Pancreas (tissue), 10 donors: ENCODE results near the gene HACE1. TPM values are rescaled to one million over a fixed set of nuclear protein-coding genes. Genes with fewer than 3 reads are reported as not detected.
A peak's percentile ranks its signal among the peaks of the same experiment; 100 is the strongest.
"Not testable (repeated sequence)": the region's sequence is repeated elsewhere in the genome, so short reads cannot be mapped to it uniquely, and the experiment has no call there.

Source experiments
- ATAC-seq, 4 donors: fragments of 200-7000 bp; cut with Tn5 transposase; one replicate each; pipeline versions ENCODE4 v1.8.0 to v1.9.1; 2020; ENCODE audit warnings: mild to moderate bottlenecking in 4 of 4, moderate library complexity in 4 of 4
- DNase-seq, 6 donors: peaks; one replicate each; pipeline ENCODE4 v3.0.0-alpha.2; 2020
- FAIRE-seq: peaks from 2 replicates; lab custom pipeline; 2012; peaks lifted over from hg19 to GRCh38; lab: Jason Lieb, UNC
- H3K27ac ChIP-seq, 4 donors: fragments of 200-600 bp; sonication (generic); 1 replicate in 3 of 4; 2 replicates in 1 of 4; pipeline versions ENCODE4 v1.5.0 to v1.8.0; 2020
- H3K27me3 ChIP-seq, 4 donors: fragments of 200-600 bp; one replicate each; pipeline ENCODE4 v1.8.0; 2021
- H3K36me3 ChIP-seq, 3 donors: fragments of 200-600 bp; sonication (generic) in 1 of 3; one replicate each; pipeline versions ENCODE4 v1.5.0 to v1.8.0; 2020 to 2021
- H3K4me1 ChIP-seq, 3 donors: fragments of 200-600 bp; one replicate each; pipeline ENCODE4 v1.8.0; 2021
- H3K4me3 ChIP-seq, 4 donors: fragments of 200-600 bp; sonication (generic) in 2 of 4; one replicate each; pipeline versions ENCODE4 v1.5.0 to v1.8.0; 2020 to 2021
- H3K9me3 ChIP-seq, 4 donors: fragments of 200-600 bp; one replicate each; pipeline ENCODE4 v1.8.0; 2021
- WGBS, 2 donors: extraction: QIAGEN DNeasy Blood & Tissue Kit; methylation state at CpG; one replicate each; pipeline ENCODE4 v1.1.7; 2013; 5-methylcytosine and 5-hydroxymethylcytosine counted together
- intact Hi-C, 3 donors: fragments of 100-400 bp; cut with DNase I; formaldehyde crosslinking; loops; one replicate each; pipeline versions ENCODE4 v1.11.1 to v1.14.2; 2022
- polyA plus RNA-seq, 2 donors: library from polyadenylated mRNA; stranded (reverse); fragments of 200-250 nt; gene quantifications; one replicate each; pipeline ENCODE4 v1.2.3, GENCODE V29; 2013
- total RNA-seq, 6 donors: library from RNA; stranded (reverse); fragmentation: NEBNext Ultra II Directional in 4 of 6; extraction: Animal tissue kit (Norgen Biotek cat#: 25700) in 4 of 6; gene quantifications; one replicate each; pipeline versions ENCODE4 v1.2.1 to v1.2.4, GENCODE V29; 2021 to 2023
- TF ChIP-seq, protein P1 (sequence below), 4 donors: fragments of 200-600 bp; sonication (generic) in 3 of 4; IDR thresholded peaks; one replicate each; pipeline versions ENCODE4 v1.5.0 to v1.8.0; 2021; ENCODE audit warnings: antibody characterized with exemption in 4 of 4
- donor health status: healthy with polysubstance abuse.
- donor health status: DM: no; HTN: no; CAD: no; lungs with moderate emphysema.
- donor health status: DM: no; HTN: no; CAD: no.
- donor health status: control.
- donor health status: control.
- donor health status: Bipolar disorder and iron deficiency.
- donor health status: DM: yes; HTN: yes; CAD: no.
- donor health status: DM: no; HTN: no; CAD: no.
- donor health status: DM: no; HTN: no; CAD: no.
- donor health status: DM: yes; HTN: yes; CAD: no.

Gene HACE1
- total and polyA plus RNA-seq, 8 donors, result 2.8 to 8.5 (median 4.1) TPM

GRCh38 chr6:104768906-104769305, 90.8 kb downstream of the HACE1 start:
- intact Hi-C loops, result no loop called here
- TF ChIP-seq, protein P1, sequence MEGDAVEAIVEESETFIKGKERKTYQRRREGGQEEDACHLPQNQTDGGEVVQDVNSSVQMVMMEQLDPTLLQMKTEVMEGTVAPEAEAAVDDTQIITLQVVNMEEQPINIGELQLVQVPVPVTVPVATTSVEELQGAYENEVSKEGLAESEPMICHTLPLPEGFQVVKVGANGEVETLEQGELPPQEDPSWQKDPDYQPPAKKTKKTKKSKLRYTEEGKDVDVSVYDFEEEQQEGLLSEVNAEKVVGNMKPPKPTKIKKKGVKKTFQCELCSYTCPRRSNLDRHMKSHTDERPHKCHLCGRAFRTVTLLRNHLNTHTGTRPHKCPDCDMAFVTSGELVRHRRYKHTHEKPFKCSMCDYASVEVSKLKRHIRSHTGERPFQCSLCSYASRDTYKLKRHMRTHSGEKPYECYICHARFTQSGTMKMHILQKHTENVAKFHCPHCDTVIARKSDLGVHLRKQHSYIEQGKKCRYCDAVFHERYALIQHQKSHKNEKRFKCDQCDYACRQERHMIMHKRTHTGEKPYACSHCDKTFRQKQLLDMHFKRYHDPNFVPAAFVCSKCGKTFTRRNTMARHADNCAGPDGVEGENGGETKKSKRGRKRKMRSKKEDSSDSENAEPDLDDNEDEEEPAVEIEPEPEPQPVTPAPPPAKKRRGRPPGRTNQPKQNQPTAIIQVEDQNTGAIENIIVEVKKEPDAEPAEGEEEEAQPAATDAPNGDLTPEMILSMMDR (IDR thresholded peaks at IDR 0.05), result no peak
- Histone ChIP-seq H3K9me3 (no peaks in the 10 kb centered on the region), H3K36me3 (no peaks in the 10 kb centered on the region), H3K4me1 (no peaks in the 10 kb centered on the region), H3K4me3 (no peak overlapping the region), H3K27me3 (no peaks in the 10 kb centered on the region), H3K27ac (no peak overlapping the region)
- WGBS, 2 donors, result 91 to 97% methylated on average over 1 of the region's 1 CpG
- DNase-seq, result no peak
- ATAC-seq, result no peak
- no peak for FAIRE-seq

GRCh38 chr6:104766595-104766994, 93.1 kb downstream of the HACE1 start:
- no peaks in the 10 kb centered on the region for H3K36me3 ChIP-seq
- H3K4me1 ChIP-seq, result no peaks in the 10 kb centered on the region
- WGBS, 2 donors, result 95 to 98% methylated on average over 4 of the region's 4 CpGs
- intact Hi-C loops, result no loop called here
- ATAC-seq (no peak), FAIRE-seq (no peak), DNase-seq (no peak)
- no peaks in the 10 kb centered on the region for H3K9me3 ChIP-seq
- no peak overlapping the region for H3K27ac ChIP-seq
- no peaks in the 10 kb centered on the region for H3K27me3 ChIP-seq
- H3K4me3 ChIP-seq, result no peak overlapping the region
- TF ChIP-seq, protein P1 (IDR thresholded peaks at IDR 0.05), result no peak

GRCh38 chr6:104754788-104755409, 104.8 kb downstream of the HACE1 start:
- 96 to 99% methylated on average over 1 of the region's 1 CpG for WGBS, 2 donors
- intact Hi-C loops, result no loop called here
- H3K9me3 ChIP-seq, result no peaks in the 10 kb centered on the region
- H3K27me3 ChIP-seq, result no peaks in the 10 kb centered on the region
- no peaks in the 10 kb centered on the region for H3K36me3 ChIP-seq
- H3K27ac ChIP-seq, result no peak overlapping the region
- H3K4me1 ChIP-seq, result no peaks in the 10 kb centered on the region
- H3K4me3 ChIP-seq, result no peak overlapping the region
- TF ChIP-seq, protein P1 (IDR thresholded peaks at IDR 0.05), result no peak
- DNase-seq (no peak), ATAC-seq (no peak), FAIRE-seq (no peak)

DNA sequence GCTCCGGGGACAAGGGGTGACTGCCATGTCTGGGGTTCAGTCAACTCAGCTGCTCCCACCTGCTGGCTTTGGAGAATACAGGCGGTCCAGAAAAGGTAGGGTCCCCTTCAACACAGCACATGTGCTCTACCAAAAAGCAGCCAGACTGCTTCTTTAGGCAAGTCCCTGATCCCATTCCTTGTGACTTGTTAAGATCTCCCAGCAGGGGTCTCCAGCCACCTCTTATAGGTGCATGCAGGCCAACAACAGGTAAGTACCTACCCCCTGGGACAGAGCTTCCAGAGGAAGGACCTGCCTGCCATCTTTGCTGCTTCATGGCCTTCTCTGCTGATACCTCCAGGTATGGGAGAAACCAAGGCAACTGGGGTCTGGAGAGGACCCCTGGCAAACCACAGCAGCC, 106.5 kb downstream of the HACE1 start:
- DNase-seq, result no peak
- H3K36me3 ChIP-seq, result no peaks in the 10 kb centered on the region
- FAIRE-seq, result no peak
- H3K27me3 ChIP-seq, result no peaks in the 10 kb centered on the region
- H3K27ac ChIP-seq, result no peak overlapping the region
- H3K4me1 ChIP-seq, result no peaks in the 10 kb centered on the region
- no peaks in the 10 kb centered on the region for H3K9me3 ChIP-seq
- intact Hi-C loops, result no loop called here
- TF ChIP-seq, protein P1 (IDR thresholded peaks at IDR 0.05), result no peak
- H3K4me3 ChIP-seq, result no peak overlapping the region
- ATAC-seq, result no peak
- WGBS, 2 donors, result 98 to 100% methylated on average over 2 of the region's 2 CpGs

- DNase-seq, result no peak
- ATAC-seq, result no peak
- no peaks in the 10 kb centered on the region for H3K9me3 ChIP-seq
- no peaks in the 10 kb centered on the region for H3K27me3 ChIP-seq
- H3K4me3 ChIP-seq, result no peak overlapping the region
- TF ChIP-seq, protein P1 (IDR thresholded peaks at IDR 0.05), result no peak
- intact Hi-C loops, result no loop called here
- H3K4me1 ChIP-seq, result no peaks in the 10 kb centered on the region
- no peak overlapping the region for H3K27ac ChIP-seq
- H3K36me3 ChIP-seq, result no peaks in the 10 kb centered on the region
- no peak for FAIRE-seq
- 95 to 98% methylated on average over 2 of the region's 2 CpGs for WGBS, 2 donors
Observed at GRCh38 chr6:104750449-104750848, 109.3 kb downstream of the HACE1 start.

DNA sequence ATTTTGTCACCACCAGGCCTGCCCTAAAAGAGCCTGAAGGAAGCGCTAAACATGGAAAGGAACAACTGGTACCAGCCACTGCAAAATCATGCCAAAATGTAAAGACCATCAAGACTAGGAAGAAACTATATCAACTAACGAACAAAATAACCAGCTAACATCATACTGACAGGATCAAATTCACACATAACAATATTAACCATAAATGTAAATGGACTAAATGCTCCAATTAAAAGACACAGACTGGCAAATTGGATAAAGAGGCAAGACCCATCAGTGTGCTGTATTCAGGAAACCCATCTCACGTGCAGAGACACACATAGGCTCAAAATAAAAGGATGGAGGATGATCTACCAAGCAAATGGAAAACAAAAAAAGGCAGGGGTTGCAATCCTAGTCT, 120.6 kb downstream of the HACE1 start:
- H3K4me3 ChIP-seq, H3K27ac ChIP-seq, H3K36me3 ChIP-seq, H3K27me3 ChIP-seq, ATAC-seq, H3K4me1 ChIP-seq, intact Hi-C loops, DNase-seq, FAIRE-seq, H3K9me3 ChIP-seq: not testable (repeated sequence)
- 89 to 96% methylated on average over 2 to 3 of the region's 3 CpGs for WGBS, 2 donors

DNA sequence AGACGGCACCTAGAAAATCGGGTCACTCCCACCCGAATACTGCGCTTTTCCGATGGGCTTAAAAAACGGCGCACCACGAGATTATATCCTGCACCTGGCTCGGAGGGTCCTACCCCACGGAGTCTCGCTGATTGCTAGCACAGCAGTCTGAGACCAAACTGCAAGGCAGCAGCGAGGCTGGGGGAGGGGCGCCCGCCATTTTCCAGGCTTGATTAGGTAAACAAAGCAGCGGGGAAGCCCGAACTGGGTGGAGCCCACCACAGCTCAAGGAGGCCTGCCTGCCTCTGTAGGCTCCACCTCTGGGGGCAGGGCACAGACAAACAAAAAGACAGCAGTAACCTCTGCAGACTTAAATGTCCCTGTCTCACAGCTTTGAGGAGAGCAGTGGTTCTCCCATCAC, 122.2 kb downstream of the HACE1 start:
- intact Hi-C loops, H3K27me3 ChIP-seq, H3K9me3 ChIP-seq, FAIRE-seq, ATAC-seq, H3K27ac ChIP-seq, H3K4me1 ChIP-seq, H3K36me3 ChIP-seq, H3K4me3 ChIP-seq: not testable (repeated sequence)
- WGBS, 2 donors, result 86 to 88% methylated on average over 16 of the region's 16 CpGs
- peak in 1 of 6 donors; percentile 44 for DNase-seq
